HepG2 (cell line): ENCODE measurements around the gene PSMB10. TPM values are rescaled to one million over a fixed set of nuclear protein-coding genes. Genes with fewer than 3 reads are reported as not detected.

Experiments used
- ARID2 ChIP-seq: sonication (generic); formaldehyde crosslinking; IDR thresholded peaks from 2 replicates; pipeline ENCODE4 v1.8.1; 2022; ENCODE audit warnings: mild to moderate bottlenecking, missing genetic modification reagents, borderline replicate concordance
- ELF4 ChIP-seq: sonication (generic); formaldehyde crosslinking; IDR thresholded peaks from 2 replicates; pipeline ENCODE4 v1.5.0; 2020; ENCODE audit warnings: missing genetic modification reagents, mild to moderate bottlenecking, moderate library complexity, borderline replicate concordance
- FOXK1 ChIP-seq: sonication (generic); formaldehyde crosslinking; IDR thresholded peaks from 2 replicates; pipeline ENCODE4 v1.4.0; 2020; ENCODE audit warnings: low read depth, missing genetic modification reagents, borderline replicate concordance
- GABPA ChIP-seq, 2 experiments: IDR thresholded peaks; 2 replicates each; pipeline ENCODE4 v1.6.1; 2011 to 2016; ENCODE audit warnings: low read depth in 2 of 2, low read length in 1 of 2, missing biosample characterization in 1 of 2, missing genetic modification characterization in 1 of 2
- KLF16 ChIP-seq, 2 experiments: sonication (generic) in 1 of 2; formaldehyde crosslinking in 1 of 2; IDR thresholded peaks; 2 replicates each; pipeline versions ENCODE4 v1.6.1 to v1.8.0; 2016 to 2023; ENCODE audit warnings: missing genetic modification reagents in 2 of 2, missing compliant biosample characterization in 1 of 2
- MAF1 ChIP-seq: sonication (generic); formaldehyde crosslinking; IDR thresholded peaks from 2 replicates; pipeline ENCODE4 v1.5.0; 2020; ENCODE audit warnings: missing genetic modification reagents, borderline replicate concordance
- RBM22 ChIP-seq: fragments of 200-400 bp; formaldehyde crosslinking; optimal IDR thresholded peaks from 2 replicates; pipeline ENCODE3; 2017; ENCODE audit warnings: mild to moderate bottlenecking, low read length, moderate library complexity
- SMAD1 ChIP-seq: sonication (generic); formaldehyde crosslinking; IDR thresholded peaks from 2 replicates; pipeline ENCODE4 v1.4.0; 2020; ENCODE audit warnings: missing genetic modification reagents, low read depth, mild to moderate bottlenecking, borderline replicate concordance
- U2AF2 ChIP-seq: fragments of 200-400 bp; formaldehyde crosslinking; IDR thresholded peaks from 2 replicates; pipeline ENCODE4 v1.6.1; 2017; ENCODE audit warnings: low read depth, mild to moderate bottlenecking, low read length
- ZFAT ChIP-seq: sonication (generic); formaldehyde crosslinking; conservative IDR thresholded peaks from 2 replicates; pipeline ENCODE4 v1.8.1; 2023; ENCODE audit warnings: missing genetic modification reagents, inconsistent platforms
- ZNF331 ChIP-seq: sonication (generic); formaldehyde crosslinking; IDR thresholded peaks from 2 replicates; pipeline ENCODE4 v1.4.0; 2020; ENCODE audit warnings: missing genetic modification reagents
- ZNF605 ChIP-seq: sonication (generic); formaldehyde crosslinking; IDR thresholded peaks from 2 replicates; pipeline ENCODE4 v1.8.0; 2022; ENCODE audit warnings: mild to moderate bottlenecking, missing genetic modification reagents
- ZNF703 ChIP-seq: sonication (generic); formaldehyde crosslinking; IDR thresholded peaks from 2 replicates; pipeline ENCODE4 v1.5.1; 2020; ENCODE audit warnings: missing genetic modification reagents, mild to moderate bottlenecking, moderate library complexity, borderline replicate concordance
- ZNF782 ChIP-seq: sonication (generic); formaldehyde crosslinking; IDR thresholded peaks from 2 replicates; pipeline ENCODE4 v1.4.0; 2020; ENCODE audit warnings: missing genetic modification reagents, mild to moderate bottlenecking, borderline replicate concordance
- ZNF790 ChIP-seq: sonication (generic); formaldehyde crosslinking; IDR thresholded peaks from 2 replicates; pipeline ENCODE4 v1.8.0; 2022; ENCODE audit warnings: missing genetic modification reagents, mild to moderate bottlenecking, borderline replicate concordance
- ZSCAN21 ChIP-seq: sonication (generic); formaldehyde crosslinking; IDR thresholded peaks from 2 replicates; pipeline ENCODE4 v1.8.0; 2022; ENCODE audit warnings: mild to moderate bottlenecking, missing genetic modification reagents, moderate library complexity, borderline replicate concordance
- polyA plus RNA-seq, 8 experiments: library from polyadenylated mRNA; depleted of rRNA in 3 of 8; stranded (reverse) in 7 of 8; unstranded in 1 of 8; fragments of >200 nt; fragmentation: Illumina TruSeq in 4 of 8; extraction: Trizol in 4 of 8; gene quantifications; 2 replicates each; pipeline versions ENCODE4 v1.2.1 to v1.2.3, GENCODE V29; 2011 to 2016; ENCODE audit warnings: low read depth in 4 of 8, missing spikeins in 1 of 8, mixed read lengths in 1 of 8; ENCODE audit not compliant: insufficient read depth in 1 of 8
- total RNA-seq, 5 experiments: library from RNA; depleted of rRNA; stranded (reverse); fragments of >200 nt; fragmentation: Illumina TruSeq; extraction: Trizol; gene quantifications; 2 replicates each; pipeline ENCODE4 v1.2.3, GENCODE V29; 2016; ENCODE audit warnings: low read depth in 1 of 5
- TF ChIP-seq, protein P1 (sequence below): sonication (generic); formaldehyde crosslinking; IDR thresholded peaks from 2 replicates; pipeline ENCODE4 v1.8.1; 2022; ENCODE audit warnings: mild to moderate bottlenecking, missing genetic modification reagents
- TF ChIP-seq, protein P2 (sequence below): IDR thresholded peaks from 2 replicates; pipeline ENCODE4 v1.6.1; 2016; ENCODE audit warnings: low read depth
- TF ChIP-seq, protein P3 (sequence below): sonication (generic); formaldehyde crosslinking; IDR thresholded peaks from 2 replicates; pipeline ENCODE4 v1.8.1; 2023; ENCODE audit warnings: mild to moderate bottlenecking, missing genetic modification reagents, borderline replicate concordance
- TF ChIP-seq, protein P4 (sequence below): sonication (generic); formaldehyde crosslinking; IDR thresholded peaks from 2 replicates; pipeline ENCODE4 v1.4.0; 2020; ENCODE audit warnings: mild to moderate bottlenecking, missing genetic modification reagents
- TF ChIP-seq, protein P5 (sequence below): IDR thresholded peaks from 2 replicates; pipeline ENCODE4 v1.6.1; 2016
- TF ChIP-seq, protein P6 (sequence below): IDR thresholded peaks from 2 replicates; pipeline ENCODE4 v1.6.1; 2016; ENCODE audit warnings: missing genetic modification reagents, missing compliant biosample characterization

The PSMB10 gene
- total and polyA plus RNA-seq, 2 of the 13 experiments (the other 11 are each of a cell fraction or from before 2014, with no cell fraction given) = 12.7 to 65.9 TPM

DNA sequence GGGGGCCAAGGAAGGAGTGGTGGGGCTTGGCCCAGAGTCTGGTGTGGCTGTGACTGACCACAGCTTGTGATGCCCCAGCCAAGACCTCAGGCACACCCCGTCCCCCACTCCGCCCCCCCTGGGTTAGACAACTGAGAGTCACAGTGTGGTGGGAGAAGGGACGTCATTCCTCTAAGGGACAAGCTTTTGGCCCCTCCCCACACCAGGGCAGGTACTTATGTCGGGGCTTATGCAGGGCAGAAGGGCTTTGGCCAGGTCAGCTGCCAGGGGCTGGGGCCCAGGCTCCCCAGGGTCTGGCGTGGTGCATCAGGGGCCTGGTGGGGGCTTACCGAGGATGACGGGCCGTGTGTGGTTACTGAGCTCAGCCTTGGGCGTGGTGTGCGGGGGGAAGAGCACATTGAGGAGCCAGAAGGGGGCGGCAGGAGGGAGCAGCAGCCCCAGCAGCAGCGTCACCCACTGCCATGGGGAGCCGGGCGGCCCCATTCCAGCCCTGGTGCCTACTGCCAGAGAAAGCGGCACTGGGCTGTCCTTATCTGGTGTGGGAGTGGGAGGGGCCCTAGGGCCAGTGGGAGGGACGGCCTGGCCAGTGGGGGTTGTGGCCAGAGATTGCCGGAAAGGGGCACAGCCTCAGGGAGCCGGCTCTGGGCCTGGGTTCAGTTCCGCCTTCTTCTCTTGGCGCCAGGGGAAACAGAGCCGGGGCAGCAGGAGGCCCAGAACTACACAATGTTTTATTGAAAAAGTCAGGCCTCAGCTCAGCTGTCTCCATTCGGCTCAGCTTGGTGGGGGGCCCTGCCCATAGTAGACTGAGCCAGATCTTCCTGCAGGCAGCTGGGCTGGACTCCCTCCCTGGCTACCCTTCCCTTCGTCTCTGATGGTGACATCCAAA lies 7.2 kb upstream of the PSMB10 start, which contains the start of gene LCAT (continued):
- TF ChIP-seq, protein P1, sequence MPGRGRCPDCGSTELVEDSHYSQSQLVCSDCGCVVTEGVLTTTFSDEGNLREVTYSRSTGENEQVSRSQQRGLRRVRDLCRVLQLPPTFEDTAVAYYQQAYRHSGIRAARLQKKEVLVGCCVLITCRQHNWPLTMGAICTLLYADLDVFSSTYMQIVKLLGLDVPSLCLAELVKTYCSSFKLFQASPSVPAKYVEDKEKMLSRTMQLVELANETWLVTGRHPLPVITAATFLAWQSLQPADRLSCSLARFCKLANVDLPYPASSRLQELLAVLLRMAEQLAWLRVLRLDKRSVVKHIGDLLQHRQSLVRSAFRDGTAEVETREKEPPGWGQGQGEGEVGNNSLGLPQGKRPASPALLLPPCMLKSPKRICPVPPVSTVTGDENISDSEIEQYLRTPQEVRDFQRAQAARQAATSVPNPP (CRISPR knock-in tag) = peak; percentile 74
- TF ChIP-seq ARID2 (CRISPR knock-in tag) = 0 out of 2 replicates have a peak, but pooled peaks have one; percentile 65
- no peak for TF ChIP-seq GABPA (IDR thresholded peaks at IDR 0.05; ENCODE audit: low read depth, low read length)
- TF ChIP-seq GABPA (CRISPR knock-in tag; IDR thresholded peaks at IDR 0.05; ENCODE audit: low read depth) = peak; percentile 60
- TF ChIP-seq, protein P2, sequence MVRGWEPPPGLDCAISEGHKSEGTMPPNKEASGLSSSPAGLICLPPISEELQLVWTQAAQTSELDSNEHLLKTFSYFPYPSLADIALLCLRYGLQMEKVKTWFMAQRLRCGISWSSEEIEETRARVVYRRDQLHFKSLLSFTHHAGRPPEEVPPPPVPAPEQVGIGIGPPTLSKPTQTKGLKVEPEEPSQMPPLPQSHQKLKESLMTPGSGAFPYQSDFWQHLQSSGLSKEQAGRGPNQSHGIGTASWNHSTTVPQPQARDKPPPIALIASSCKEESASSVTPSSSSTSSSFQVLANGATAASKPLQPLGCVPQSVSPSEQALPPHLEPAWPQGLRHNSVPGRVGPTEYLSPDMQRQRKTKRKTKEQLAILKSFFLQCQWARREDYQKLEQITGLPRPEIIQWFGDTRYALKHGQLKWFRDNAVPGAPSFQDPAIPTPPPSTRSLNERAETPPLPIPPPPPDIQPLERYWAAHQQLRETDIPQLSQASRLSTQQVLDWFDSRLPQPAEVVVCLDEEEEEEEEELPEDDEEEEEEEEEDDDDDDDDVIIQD = no peak
- TF ChIP-seq SMAD1 = 0 out of 2 replicates have a peak, but pooled peaks have one; percentile 16
- TF ChIP-seq RBM22 = peak; percentile 81
- no peak for TF ChIP-seq ZFAT
- no peak for TF ChIP-seq MAF1 (CRISPR knock-in tag)
- TF ChIP-seq ZSCAN21 (CRISPR knock-in tag) = peak; percentile 2; the same call in 1 of the 2 replicates
- TF ChIP-seq ZNF790 (CRISPR knock-in tag) = peak; percentile 68; the same call in 1 of the 2 replicates
- 0 out of 2 replicates have a peak, but pooled peaks have one; percentile 55 for TF ChIP-seq ELF4 (CRISPR knock-in tag)
- TF ChIP-seq KLF16 (CRISPR knock-in tag; IDR thresholded peaks at IDR 0.05) = peak in 1 of 2 experiments; percentile 59; a peak in 1 of 4 replicates
- peak; percentile 88 for TF ChIP-seq ZNF605 (CRISPR knock-in tag)
- 0 out of 2 replicates have a peak, but pooled peaks have one; percentile 23 for TF ChIP-seq U2AF2
- TF ChIP-seq, protein P3, sequence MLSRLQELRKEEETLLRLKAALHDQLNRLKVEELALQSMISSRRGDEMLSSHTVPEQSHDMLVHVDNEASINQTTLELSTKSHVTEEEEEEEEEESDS = 0 out of 2 replicates have a peak, but pooled peaks have one; percentile 24
- TF ChIP-seq ZNF782 = no peak; the same call in 1 of the 2 replicates
- peak; percentile 79; the same call in 1 of the 2 replicates for TF ChIP-seq ZNF331 (CRISPR knock-in tag)
- TF ChIP-seq, protein P4, sequence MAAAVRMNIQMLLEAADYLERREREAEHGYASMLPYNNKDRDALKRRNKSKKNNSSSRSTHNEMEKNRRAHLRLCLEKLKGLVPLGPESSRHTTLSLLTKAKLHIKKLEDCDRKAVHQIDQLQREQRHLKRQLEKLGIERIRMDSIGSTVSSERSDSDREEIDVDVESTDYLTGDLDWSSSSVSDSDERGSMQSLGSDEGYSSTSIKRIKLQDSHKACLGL (CRISPR knock-in tag) = peak; percentile 73; the same call in 1 of the 2 replicates
- TF ChIP-seq FOXK1 (CRISPR knock-in tag) = no peak; the same call in 1 of the 2 replicates
- TF ChIP-seq ZNF703 (CRISPR knock-in tag) = no peak; the same call in 1 of the 2 replicates
- TF ChIP-seq, protein P5, sequence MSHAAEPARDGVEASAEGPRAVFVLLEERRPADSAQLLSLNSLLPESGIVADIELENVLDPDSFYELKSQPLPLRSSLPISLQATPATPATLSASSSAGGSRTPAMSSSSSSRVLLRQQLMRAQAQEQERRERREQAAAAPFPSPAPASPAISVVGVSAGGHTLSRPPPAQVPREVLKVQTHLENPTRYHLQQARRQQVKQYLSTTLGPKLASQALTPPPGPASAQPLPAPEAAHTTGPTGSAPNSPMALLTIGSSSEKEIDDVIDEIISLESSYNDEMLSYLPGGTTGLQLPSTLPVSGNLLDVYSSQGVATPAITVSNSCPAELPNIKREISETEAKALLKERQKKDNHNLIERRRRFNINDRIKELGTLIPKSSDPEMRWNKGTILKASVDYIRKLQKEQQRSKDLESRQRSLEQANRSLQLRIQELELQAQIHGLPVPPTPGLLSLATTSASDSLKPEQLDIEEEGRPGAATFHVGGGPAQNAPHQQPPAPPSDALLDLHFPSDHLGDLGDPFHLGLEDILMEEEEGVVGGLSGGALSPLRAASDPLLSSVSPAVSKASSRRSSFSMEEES (CRISPR knock-in tag) = peak; percentile 34; the same call in 1 of the 2 replicates
- TF ChIP-seq, protein P6, sequence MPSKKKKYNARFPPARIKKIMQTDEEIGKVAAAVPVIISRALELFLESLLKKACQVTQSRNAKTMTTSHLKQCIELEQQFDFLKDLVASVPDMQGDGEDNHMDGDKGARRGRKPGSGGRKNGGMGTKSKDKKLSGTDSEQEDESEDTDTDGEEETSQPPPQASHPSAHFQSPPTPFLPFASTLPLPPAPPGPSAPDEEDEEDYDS = peak; percentile 97
